GM21447 (cell line): ENCODE data around the gene C1orf116.
"Not testable (repeated sequence)": the region's sequence is repeated elsewhere in the genome, so short reads cannot be mapped to it uniquely, and the experiment has no call there.

ENCODE experiments used
- ATAC-seq: cut with Tn5 transposase; IDR thresholded peaks from one replicate; pipeline ENCODE4 v1.9.1; 2021; ENCODE audit not compliant: unreplicated experiment

Gene C1orf116

DNA sequence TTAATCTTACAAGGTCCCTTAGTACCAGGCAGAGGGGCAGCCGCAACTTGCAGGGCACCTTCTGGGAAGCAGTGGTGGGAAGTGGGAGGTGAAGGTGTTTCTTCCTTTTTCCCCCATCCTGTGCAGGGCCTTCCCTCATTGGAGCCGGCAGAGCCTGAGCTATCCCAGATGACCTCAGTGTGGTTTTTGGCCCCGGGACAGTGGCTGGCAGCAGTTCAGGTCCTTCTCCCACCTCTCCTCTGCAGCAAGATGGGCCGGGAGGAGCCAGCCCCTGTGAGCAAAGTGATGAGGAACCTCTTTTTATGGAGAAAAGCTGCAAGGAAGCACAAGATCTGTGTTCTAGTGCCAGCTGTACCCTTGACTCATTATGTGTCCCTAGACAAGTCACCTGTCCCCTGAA lies 27.3 kb upstream of the C1orf116 start:
- no peak for ATAC-seq

DNA sequence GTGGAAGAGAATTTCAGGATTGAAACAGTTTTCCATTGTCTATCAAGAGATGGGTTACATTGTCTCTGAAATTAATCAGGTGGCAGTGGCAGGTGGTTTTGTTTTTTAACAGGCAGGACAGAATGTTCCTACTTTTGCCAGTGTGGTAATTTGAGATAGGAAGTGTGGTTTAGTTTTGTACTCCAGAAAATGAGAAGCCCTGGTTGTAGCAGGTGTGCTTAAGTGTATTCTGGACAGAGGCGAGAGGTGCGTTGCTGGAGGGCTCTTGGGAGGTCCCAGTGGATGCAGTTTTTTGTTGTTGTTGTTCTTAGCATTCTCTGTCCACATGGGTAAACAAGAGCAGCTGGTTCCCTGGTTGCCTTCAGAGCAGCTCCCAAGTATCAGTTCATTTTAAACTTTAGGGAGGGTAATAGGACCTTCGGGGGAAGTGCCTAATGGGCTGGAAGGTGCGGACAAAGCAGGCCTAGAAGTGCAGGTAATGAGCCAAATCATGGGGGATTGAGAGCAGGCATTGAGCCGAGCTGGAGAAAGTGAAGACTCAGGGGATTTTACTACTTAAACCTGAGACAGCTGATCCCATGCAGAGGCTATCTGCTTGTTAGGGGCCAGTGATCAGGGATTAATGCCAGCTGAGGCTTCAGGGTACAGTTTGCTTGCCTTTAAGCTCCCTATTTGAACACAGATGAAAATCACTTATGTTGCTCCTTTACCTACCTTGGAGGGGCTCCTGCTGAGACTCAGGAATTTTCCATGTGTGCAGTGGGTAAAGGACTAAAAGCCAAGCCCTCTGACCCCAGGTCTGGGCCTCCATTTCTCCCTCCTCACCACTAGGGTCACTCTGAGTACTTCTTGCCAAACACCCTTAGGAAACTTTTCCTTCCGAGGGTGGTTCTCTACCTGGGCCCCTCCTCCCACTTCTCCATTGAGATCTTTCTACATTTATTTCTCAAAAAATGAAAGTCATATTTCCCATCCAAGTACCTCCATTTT lies 26.6 kb upstream of the C1orf116 start:
- no peak for ATAC-seq

DNA sequence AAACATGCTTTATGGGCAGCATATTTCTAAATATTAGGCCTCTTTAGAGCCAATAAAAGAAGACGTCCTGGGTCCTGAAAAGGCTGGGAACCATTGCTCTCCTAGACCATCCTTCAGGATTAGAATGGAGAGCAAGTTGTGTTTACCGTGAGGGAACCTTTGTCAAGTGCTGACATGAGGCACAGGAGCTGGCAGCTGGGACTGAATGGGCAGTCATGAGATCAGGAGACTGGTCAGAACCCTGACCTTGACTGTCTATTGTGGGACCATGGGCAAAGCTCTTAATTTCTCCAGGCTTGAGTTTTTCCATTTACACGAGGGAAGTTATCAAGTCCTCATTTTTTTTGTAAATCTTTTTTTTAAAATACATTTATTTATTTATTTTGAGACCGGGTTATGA lies 25.7 kb upstream of the C1orf116 start:
- ATAC-seq: no peak

DNA sequence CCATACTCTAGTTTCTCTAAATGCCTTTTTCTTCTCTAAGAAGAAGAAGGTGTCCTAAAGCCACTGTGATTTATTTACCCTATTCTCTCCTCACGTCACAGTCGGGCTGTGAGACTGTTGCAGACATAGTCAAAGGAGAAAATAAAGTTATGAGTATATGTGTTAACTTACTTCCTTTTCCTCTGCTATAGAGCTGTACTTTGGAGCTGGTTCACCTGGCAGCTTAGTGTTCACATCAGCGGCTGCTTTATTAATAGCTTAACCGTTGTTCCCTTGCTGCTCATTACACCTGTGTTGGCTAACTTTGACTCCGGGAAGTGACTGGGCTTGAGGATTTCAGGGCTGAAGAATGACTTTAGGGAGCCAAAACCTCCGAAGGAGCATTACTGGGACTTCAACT lies 24.1 kb upstream of the C1orf116 start:
- no peak for ATAC-seq

DNA sequence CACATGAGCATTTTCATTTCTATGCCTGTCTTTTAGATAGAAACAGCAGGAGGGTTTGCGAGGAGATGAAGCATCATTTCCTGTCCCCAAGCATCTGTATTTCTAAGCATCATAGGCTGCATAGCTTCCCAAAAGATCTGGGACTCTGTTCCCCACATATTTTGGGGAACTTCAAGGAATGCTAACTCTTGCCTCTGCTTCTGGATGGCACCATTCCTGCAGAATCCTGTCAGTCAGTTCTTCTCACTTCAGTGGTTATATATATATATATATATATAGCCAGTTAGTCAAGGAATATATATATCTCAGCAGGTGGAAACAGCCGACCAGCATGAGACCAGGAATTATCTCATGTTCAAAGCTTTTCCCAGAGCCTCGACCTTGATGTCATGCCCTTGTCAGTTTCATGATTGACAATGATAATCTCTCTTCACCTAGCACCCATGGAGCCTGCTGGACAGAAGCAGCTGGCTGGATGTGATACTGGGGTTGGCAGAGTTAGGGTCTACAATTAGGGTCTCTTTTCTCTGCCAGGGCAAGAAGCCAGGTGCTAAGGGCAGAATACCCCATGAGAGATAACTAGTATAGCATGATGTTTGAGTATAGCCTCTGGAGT lies 22.9 kb upstream of the C1orf116 start:
- ATAC-seq: no peak

DNA sequence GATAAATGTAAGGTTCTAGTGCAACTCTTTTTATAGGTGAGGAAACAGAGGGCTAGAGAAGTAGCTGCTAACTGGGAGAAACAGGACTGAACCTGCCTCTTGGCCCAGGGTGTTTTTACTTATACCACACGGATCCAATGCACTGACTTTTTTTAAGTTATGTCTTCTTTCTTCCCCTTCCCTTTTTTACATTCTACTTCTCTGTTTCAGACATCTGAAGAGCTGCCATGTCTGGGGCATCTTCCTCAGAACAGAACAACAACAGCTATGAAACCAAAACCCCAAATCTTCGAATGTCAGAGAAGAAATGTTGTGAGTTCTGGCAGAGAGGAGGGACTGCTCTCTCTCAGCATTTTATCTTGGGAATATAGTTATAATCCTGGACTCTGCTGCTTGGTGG lies 21.9 kb upstream of the C1orf116 start:
- ATAC-seq: no peak

DNA sequence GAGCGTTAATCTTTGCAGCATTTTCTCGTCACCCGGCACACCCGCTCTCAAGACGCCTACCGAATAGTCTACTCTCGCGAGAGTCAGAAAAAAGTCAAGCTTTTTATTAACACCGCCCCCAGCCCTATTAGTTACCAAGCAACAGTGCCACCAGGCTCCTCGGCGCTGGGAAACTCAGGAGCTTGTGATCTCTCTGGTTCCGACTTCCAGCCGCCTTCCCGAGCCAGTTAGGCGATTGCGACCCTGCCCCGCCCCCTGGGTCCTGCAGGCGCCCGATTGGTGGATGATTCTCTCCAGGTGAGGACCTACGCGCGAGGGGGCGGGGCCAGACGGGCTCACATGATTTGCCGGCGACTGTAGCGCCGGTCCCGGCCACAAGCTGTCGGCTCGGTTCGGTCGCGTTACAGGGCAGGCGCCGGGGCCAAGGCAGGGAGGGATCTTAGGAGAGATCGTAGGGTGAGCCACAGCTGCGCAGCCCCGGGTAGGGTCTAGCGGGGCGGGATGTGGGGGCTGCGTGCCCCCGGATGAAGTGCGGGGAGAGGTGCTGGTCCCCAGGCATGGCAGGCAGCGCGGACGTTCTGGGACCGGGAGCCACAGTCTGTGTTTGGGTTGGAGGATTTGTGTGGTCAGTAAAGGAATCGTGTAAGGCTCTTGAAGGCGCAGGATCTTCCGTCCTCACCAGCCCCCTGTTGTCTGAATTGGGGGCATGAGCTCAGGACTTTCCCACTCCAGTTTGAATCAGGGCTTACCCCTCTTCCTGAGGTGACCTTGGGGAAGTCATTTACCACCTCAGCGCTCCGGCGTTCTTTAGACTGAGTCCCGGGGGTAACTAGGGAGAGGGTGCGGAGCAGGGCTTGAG lies 20.6 kb upstream of the C1orf116 start, which contains the start of gene PFKFB2:
PFKFB2 (plus strand) TSS at position 365 of the 859 bp plus-strand sequence. CDS start 1,443 bp downstream, outside the sequence.
- peak; percentile 78 for ATAC-seq

DNA sequence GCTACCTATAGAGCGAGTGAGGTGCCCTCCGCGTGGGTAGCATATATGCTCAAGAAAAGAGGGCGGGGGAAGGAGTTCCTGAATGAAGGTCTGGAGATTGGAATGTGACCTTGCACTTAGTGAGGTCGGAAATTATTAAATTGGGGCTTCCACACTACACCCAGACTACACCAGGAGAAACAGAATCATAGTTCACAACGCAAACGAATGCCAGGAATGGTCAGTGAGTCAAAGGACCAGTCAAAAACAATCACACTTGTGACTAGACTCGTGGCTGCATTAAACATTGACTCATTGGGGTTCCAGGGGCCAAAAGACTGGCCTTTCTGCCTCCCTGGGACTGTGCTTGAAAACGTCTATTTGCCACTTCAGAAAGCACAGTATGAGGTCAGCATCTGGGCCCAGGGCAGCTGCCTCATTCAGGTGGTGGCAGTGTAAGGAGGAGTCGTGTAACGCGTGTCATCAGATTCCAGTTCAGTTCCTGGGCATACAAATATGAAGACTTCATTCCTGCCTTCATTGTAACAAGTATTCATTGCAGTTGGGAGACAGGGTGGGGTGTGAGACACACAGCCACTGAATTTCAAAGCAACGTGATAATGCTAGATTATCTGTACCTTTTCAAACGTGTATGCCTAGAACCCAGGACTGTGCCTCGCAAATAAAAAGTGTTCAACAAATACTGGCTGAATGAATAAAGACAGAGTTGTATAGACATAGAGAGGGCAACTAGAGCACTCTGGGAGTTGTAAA lies 18.8 kb upstream of the C1orf116 start, which contains the start of gene YOD1:
YOD1 (minus strand) TSS at position 18 of the 753 bp plus-strand sequence. CDS start 178 bp downstream, outside the sequence.
- ATAC-seq: no peak

DNA sequence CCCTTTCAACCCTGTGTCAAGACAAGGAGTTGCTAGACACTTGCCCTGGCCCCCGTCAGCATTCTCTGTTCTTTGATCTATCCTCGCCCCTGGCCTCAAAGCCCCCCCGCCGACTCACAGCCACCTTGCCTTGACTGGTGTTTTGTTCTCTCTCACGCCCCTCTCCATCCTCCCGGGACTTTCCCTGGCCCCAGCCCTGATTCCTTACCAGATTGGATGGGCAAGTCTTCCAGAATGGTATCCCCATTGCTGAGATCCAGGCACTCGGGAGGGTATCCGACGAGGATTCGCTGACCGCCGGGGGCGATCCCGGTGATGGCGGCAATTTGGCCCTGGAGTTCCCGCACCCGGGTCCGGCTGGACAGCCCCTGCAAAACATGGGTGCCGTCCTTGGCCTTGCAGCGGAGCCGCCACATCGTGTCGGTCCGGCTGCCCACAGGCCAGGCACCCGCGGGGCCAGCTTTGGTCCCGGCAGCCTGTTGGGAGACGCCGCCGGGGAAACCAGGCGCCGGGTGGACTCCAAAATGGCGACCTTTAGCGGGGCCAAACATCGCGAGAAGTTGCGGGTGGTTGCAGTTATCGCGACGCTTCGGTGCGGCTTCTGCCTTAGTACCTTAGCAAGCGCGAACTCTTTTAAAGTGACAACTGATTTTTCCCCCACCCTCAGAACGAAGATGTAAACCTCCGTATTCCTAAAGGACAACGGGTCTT lies 18.1 kb upstream of the C1orf116 start:
- ATAC-seq: peak; percentile 48

DNA sequence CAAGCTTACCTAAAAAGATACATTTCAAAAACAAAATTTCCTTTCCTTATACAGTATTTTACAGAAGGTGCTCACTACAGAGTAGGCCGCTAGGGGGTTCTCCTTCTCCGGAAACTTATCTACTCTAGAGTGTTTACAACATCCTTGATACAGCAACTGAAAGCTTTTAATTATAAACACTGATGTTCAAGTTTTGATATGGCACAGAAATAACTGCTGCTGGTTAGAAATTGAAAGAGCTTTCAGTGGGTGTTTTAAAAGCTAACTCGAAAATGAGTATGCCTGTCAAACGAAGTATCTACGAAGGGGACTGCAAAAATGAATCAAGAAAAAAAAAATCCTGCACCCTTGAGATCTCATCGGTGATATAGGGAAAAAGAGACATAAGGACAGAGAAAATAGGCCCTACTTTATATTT lies 17.4 kb upstream of the C1orf116 start:
- no peak for ATAC-seq

DNA sequence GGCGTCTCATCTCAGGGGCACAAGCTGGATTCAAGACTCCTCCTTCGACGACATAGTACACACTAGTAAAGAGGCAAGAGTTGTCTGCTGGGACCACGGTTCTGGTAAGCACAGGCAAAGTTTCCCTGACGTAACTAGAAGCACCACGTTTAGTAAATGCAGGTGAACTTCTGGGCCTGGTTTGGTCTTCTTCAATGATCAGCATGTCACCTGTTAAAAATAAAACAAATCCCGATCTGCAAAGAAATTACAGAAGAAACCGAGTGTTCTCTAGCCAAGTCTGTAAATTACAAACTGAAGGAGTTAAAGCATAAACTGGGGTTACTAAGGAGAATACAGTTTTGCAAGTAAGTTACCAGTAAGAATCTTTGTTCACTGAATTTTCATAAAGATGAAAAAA lies 17.0 kb upstream of the C1orf116 start:
- ATAC-seq: no peak

DNA sequence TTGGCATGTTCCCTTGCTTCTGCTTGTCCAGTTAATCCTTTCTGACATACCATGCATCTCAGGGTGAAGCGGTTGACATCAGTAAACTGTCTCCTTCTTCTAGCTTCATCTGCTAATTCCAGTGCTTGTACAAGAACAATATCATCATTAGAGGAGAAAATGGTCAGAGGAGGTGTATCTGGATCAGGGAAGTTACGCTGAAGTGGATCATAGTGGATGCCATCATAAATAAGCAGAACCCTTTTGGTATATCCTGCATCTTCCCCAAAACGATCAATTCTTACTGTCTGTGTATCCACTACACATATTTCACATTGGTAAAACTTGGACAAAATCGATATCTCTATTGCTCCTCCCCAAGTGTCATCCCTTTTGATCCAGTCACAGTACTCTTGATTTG lies 16.5 kb upstream of the C1orf116 start:
- ATAC-seq: no peak

DNA sequence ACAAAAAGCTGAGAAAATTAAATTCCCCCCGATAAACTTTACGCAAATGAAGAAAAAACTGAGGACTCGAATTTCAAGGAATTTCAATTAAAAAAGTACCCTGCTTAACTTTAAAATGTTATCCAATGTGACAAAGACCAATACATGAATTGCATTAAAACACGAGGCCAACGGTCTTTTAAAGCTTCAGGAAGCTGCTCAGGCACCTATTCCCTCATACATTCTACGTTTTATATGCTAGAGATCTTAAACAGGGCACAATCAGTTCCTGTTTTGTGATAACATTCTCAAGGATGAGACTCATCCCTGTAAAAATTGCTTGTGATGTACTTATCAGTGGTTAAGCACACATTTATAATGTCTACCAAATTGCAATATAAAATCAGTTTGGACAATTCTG lies 15.5 kb upstream of the C1orf116 start:
- ATAC-seq: no peak

DNA sequence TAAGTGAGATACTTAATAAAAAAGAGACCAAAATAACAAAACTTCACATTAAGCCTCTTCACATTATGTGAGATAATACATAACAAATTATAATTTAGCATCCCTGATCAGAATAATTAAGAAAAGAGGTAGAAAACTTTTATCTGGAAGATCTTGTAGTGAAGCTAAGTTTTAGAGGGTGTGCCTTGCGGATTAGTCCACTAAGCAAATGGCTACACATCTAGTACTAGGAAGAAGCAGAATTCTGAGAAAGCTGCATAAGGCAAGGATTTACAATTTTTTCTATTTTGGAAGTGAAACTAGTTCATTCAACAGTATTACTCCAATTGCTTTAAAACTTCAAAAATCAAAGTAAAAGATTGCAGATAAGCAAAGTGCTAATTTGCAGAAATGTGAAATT lies 14.9 kb upstream of the C1orf116 start:
- ATAC-seq: no peak

DNA sequence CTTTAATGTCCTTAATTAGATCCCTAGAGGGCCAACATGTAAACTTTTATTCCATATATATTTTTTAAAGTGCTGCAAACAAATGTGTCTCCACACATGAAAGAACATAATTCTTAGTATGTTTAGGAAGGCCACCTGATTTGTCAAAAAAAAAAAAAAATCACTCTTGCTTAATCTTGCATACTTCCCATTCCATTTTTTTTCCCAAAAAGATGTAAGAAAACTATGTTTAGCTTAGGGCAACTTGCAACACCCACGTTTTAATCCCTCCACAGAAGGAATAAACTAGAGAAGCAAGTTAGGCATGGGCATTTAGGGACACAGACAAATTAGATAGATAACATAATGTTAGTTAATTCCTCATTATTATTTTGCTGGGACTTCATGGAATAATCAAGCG lies 12.9 kb upstream of the C1orf116 start:
- ATAC-seq: no peak

DNA sequence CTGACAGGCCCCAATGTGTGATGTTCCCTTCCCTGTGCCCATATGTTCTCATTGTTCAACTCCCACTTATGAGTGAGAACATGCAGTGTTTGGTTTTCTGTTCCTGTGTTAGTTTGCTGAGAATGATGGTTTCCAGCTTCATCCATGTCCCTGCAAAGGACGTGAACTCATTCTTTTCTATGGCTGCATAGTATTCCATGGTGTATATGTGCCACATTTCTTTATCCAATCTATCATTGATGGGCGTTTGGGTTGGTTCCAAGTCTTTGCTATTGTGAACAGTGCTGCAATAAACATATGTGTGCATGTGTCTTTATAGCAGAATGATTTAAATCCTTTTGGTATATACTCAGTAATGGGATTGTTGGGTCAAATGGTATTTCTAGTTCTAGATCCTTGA lies 8.8 kb upstream of the C1orf116 start:
- not testable (repeated sequence) for ATAC-seq

DNA sequence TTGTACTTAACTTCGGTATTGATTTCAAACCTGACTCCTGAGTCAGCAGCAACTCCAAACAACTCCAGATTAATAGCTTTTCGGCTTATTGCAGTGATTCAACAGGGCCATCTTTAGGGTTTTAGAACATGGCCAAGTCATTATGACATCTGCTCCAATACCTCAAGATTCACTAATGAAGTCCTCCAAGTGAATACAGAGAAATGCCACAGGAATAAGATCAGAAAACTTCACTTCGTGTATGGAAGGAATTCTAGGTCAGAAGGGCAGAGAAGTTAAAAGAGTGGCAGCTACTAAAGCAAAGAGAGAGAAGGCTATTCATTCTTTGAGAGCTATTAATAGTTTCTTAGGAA lies 7.6 kb upstream of the C1orf116 start:
- ATAC-seq: no peak

DNA sequence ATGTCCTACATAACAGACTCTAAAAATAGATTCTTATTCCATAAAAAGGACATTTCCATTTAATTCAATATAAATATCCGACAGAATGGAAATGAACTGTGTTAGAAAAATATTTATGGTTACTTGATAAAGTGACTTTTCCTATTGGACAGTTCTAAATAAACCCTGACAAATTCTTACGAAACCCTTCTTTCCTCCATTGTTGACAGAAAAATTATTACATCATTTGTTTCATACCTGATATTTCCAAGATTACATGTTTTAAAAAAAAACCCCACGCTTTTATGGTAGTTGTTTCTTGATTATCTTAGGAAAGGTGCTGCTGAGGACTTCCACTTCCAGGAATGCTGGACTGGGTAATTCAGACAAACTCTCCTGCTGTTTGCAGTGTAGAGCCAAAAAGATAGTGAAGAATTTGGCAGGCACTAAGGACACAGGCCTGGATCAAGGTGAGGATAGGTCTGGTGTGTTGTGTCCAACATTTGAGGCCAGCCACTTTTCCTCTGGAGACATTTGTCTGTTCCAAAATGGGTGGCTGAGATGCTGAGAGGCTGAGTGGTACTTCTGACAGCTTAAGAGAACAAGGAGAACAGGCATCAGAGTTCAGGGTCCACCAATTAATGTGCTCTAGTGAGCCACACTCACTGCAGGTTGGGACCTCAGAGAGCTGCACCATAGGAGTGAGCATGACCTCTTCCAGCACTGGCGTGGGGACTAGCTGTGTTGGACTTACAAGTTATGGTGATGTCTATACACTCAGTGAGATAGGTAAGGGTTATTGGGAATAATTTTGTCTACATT lies 7.0 kb upstream of the C1orf116 start:
- ATAC-seq: no peak

DNA sequence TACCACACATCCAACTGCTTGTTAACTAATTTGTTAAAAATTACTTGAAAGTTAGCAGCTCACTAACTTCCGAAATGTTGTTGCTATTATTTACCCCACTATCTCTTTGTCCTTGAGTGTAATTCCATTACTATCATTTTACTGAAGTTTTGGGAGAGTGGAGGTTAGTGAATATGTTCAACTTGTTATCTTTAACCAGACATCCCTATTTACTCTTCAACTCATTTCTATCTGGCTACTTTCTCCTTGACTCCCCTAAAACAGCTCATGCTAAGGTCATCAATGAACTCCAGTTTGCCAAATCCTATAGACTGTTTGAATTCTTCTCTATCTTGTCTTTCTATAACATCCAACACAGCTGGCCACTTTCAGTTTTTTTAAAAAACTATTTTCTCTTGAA lies 4.3 kb upstream of the C1orf116 start:
- ATAC-seq: no peak
